Astrocyte of the hippocampus (primary cell): ENCODE data around the gene PREP.
"Not testable (repeated sequence)": the region's sequence is repeated elsewhere in the genome, so short reads cannot be mapped to it uniquely, and the experiment has no call there.

ENCODE experiments used
- DNase-seq: peaks from one replicate; pipeline ENCODE4 v3.0.0; 2011; ENCODE audit warnings: low read depth, low spot score

Gene PREP

GRCh38 chr6:105345506-105345905 is 57.4 kb downstream of the PREP start:
- DNase-seq = no peak

- DNase-seq = no peak
These were observed 58.0 kb downstream of the PREP start for GRCh38 chr6:105344881-105345370.

GRCh38 chr6:105338350-105338983 is 64.4 kb downstream of the PREP start:
- DNase-seq = not testable (repeated sequence)

- no peak for DNase-seq
These were observed 65.9 kb downstream of the PREP start for GRCh38 chr6:105336986-105337385.

- DNase-seq = no peak
These were observed 70.3 kb downstream of the PREP start for GRCh38 chr6:105332576-105332975.

- DNase-seq = no peak
These were observed 71.0 kb downstream of the PREP start for GRCh38 chr6:105331927-105332326.

GRCh38 chr6:105330913-105331312 is 72.0 kb downstream of the PREP start:
- DNase-seq = no peak

GRCh38 chr6:105330364-105330763 is 72.5 kb downstream of the PREP start:
- DNase-seq = no peak

GRCh38 chr6:105326833-105327770 is 75.8 kb downstream of the PREP start:
- peak; percentile 39 for DNase-seq

- peak; percentile 46 for DNase-seq
These were observed 76.7 kb downstream of the PREP start for GRCh38 chr6:105326216-105326615.

GRCh38 chr6:105324386-105324950 is 78.4 kb downstream of the PREP start:
- DNase-seq = no peak

GRCh38 chr6:105322499-105323225 is 80.2 kb downstream of the PREP start:
- DNase-seq = no peak

GRCh38 chr6:105321728-105322127 is 81.2 kb downstream of the PREP start:
- no peak for DNase-seq

GRCh38 chr6:105321207-105321606 is 81.7 kb downstream of the PREP start:
- DNase-seq = no peak

- no peak for DNase-seq
These were observed 82.1 kb downstream of the PREP start for GRCh38 chr6:105320765-105321164.

GRCh38 chr6:105320271-105320670 is 82.6 kb downstream of the PREP start:
- DNase-seq = no peak

- peak; percentile 48 for DNase-seq
These were observed 83.6 kb downstream of the PREP start for GRCh38 chr6:105319331-105319730.

- DNase-seq = peak; percentile 66
These were observed 84.2 kb downstream of the PREP start for GRCh38 chr6:105318660-105319059.

GRCh38 chr6:105317607-105318533 is 85.0 kb downstream of the PREP start:
- no peak for DNase-seq

GRCh38 chr6:105313211-105313610 is 89.7 kb downstream of the PREP start:
- DNase-seq = no peak

GRCh38 chr6:105310947-105311346 is 91.9 kb downstream of the PREP start:
- no peak for DNase-seq
